ENCODE measurements around the gene AFF1.
"Not testable (repeated sequence)": the region's sequence is repeated elsewhere in the genome, so short reads cannot be mapped to it uniquely, and the experiment has no call there.

The AFF1 gene

GRCh38 chr4:87012265-87012953, 77.6 kb downstream of the AFF1 start:
- no peak for DNase-seq (ENCODE audit: low read depth)

- DNase-seq (ENCODE audit: low read depth): not testable (repeated sequence)
Observed at GRCh38 chr4:87012954-87013308, 78.1 kb downstream of the AFF1 start.

GRCh38 chr4:87014284-87014782, 79.5 kb downstream of the AFF1 start:
- DNase-seq (ENCODE audit: low read depth): no peak

GRCh38 chr4:87015416-87015815, 80.6 kb downstream of the AFF1 start:
- no peak for DNase-seq (ENCODE audit: low read depth)

- DNase-seq (ENCODE audit: low read depth): peak; percentile 44
Observed at GRCh38 chr4:87017580-87018342, 83.0 kb downstream of the AFF1 start.

- DNase-seq (ENCODE audit: low read depth): no peak
Observed at GRCh38 chr4:87018753-87019152, 83.9 kb downstream of the AFF1 start.

GRCh38 chr4:87019246-87019791, 84.5 kb downstream of the AFF1 start:
- DNase-seq (ENCODE audit: low read depth): no peak

GRCh38 chr4:87019898-87020297, 85.1 kb downstream of the AFF1 start:
- DNase-seq (ENCODE audit: low read depth): no peak

GRCh38 chr4:87024201-87024600, 89.4 kb downstream of the AFF1 start:
- no peak for DNase-seq (ENCODE audit: low read depth)

- DNase-seq (ENCODE audit: low read depth): no peak
Observed at GRCh38 chr4:87025023-87025613, 90.3 kb downstream of the AFF1 start.

GRCh38 chr4:87025614-87026041, 90.8 kb downstream of the AFF1 start:
- no peak for DNase-seq (ENCODE audit: low read depth)

GRCh38 chr4:87026800-87027495, 92.1 kb downstream of the AFF1 start:
- DNase-seq (ENCODE audit: low read depth): no peak

GRCh38 chr4:87029356-87029755, 94.5 kb downstream of the AFF1 start:
- no peak for DNase-seq (ENCODE audit: low read depth)

GRCh38 chr4:87030124-87030523, 95.3 kb downstream of the AFF1 start:
- DNase-seq (ENCODE audit: low read depth): no peak

GRCh38 chr4:87030755-87031441, 96.1 kb downstream of the AFF1 start:
- DNase-seq (ENCODE audit: low read depth): no peak

GRCh38 chr4:87031920-87032319, 97.1 kb downstream of the AFF1 start:
- DNase-seq (ENCODE audit: low read depth): no peak

GRCh38 chr4:87032884-87033533, 98.2 kb downstream of the AFF1 start:
- no peak for DNase-seq (ENCODE audit: low read depth)

GRCh38 chr4:87033902-87034301, 99.1 kb downstream of the AFF1 start:
- DNase-seq (ENCODE audit: low read depth): no peak

- no peak for DNase-seq (ENCODE audit: low read depth)
Observed at GRCh38 chr4:87034527-87034926, 99.7 kb downstream of the AFF1 start.

GRCh38 chr4:87035881-87036509, 101.2 kb downstream of the AFF1 start:
- DNase-seq (ENCODE audit: low read depth): no peak

GRCh38 chr4:87036713-87037112, 101.9 kb downstream of the AFF1 start:
- no peak for DNase-seq (ENCODE audit: low read depth)
